Central memory CD4-positive, alpha-beta T cell (primary cell): ENCODE data around the gene SMIM35.

Experiments used
- DNase-seq: peaks from one replicate; pipeline ENCODE4 v3.0.0; 2022
- total RNA-seq, 3 experiments: gene quantifications; one replicate each; lab custom pipeline; 2026; lab: John Stamatoyannopoulos, UW

Gene SMIM35
- 0 to 1.2 (median 0.27) reads per million in 3 experiments for total RNA-seq

- DNase-seq, result no peak
Measured at GRCh38 chr11:118086913-118087768, at the start of gene SMIM35. Gene SMIM35, minus strand, starts transcription at chr11:118086963. Its CDS starts 206 bp downstream, at chr11:118086757.

- DNase-seq, result no peak
Measured at GRCh38 chr11:118136341-118136740, 49.6 kb upstream of the SMIM35 start.

DNA sequence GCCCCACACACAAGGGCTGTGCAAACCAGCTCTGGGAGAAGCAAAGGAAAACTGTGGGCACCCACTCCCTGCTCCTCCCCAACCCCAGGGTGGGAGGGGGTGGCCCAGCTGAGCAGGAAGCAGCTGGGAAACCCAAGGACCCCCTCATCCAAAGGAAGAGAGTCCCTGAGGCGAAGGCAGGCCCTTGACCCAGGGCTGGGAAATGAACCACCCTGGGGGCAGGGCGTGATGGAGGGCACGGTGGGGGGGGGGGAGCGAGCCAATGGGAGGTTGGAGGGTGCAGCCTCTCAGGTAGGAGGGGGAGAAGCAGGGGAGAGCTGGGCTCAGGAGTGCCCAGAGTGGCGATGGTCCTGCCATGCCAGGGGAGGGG is 49.0 kb upstream of the SMIM35 start:
- DNase-seq, result no peak

- no peak for DNase-seq
Measured at GRCh38 chr11:118135051-118135795, 48.5 kb upstream of the SMIM35 start.

DNA sequence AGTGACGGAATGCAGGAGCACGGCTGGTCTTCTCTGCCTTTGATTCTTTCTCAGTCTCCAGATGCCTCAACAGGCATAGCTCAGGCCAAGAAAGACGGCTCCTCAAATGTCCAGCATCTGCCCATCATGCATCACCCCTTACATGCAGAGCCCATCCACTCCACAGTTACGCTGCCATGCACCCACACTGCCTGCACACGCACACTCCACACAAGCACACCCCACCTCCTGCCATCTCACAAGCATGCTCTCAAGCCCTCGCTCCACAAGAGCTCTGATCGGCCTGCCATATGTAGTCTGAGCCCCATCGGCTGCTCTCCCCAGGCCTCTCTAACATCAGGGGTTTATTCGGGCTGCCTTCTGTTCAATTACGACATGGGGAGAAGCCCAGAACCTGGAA is 47.1 kb upstream of the SMIM35 start:
- DNase-seq, result no peak

GRCh38 chr11:118132385-118133151 is 45.8 kb upstream of the SMIM35 start:
- no peak for DNase-seq

- no peak for DNase-seq
Measured at GRCh38 chr11:118129471-118130172, 42.9 kb upstream of the SMIM35 start.

- DNase-seq, result no peak
Measured at GRCh38 chr11:118128721-118129470, 42.1 kb upstream of the SMIM35 start.

- no peak for DNase-seq
Measured at GRCh38 chr11:118128310-118128709, 41.5 kb upstream of the SMIM35 start.

- DNase-seq, result no peak
Measured at GRCh38 chr11:118126082-118126838, 39.5 kb upstream of the SMIM35 start.

DNA sequence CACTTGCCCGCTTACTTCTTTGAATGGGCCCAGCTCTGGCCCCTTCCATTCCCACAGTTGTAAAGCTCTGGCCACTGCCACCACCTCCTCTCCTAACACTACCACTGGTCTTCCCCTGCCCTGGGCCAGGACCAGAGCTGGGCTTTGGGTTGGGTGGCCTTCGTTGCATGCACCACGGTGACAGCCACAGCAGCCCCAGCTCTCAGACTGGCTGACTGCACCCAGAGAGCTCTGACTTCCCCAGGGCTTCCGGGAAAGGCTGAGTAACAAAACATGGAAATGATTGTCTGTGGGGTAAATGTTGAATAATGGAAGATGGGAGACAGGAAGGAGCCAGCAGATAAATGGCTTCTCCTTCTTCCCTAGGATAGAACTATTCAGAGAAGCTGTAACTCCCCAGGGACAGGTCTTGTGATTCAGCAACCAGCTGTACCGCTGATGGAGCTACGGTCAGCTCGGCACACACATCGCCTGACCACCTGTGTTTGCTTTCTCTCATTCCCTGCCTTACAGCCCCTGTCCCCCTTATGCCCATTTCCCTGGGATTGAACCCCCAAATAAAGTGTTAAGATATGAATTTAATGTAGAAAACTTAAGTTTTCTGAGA is 38.3 kb upstream of the SMIM35 start:
- no peak for DNase-seq

GRCh38 chr11:118120793-118121192 is 34.0 kb upstream of the SMIM35 start:
- DNase-seq, result no peak

GRCh38 chr11:118117790-118118601 is 31.2 kb upstream of the SMIM35 start:
- DNase-seq, result no peak

DNA sequence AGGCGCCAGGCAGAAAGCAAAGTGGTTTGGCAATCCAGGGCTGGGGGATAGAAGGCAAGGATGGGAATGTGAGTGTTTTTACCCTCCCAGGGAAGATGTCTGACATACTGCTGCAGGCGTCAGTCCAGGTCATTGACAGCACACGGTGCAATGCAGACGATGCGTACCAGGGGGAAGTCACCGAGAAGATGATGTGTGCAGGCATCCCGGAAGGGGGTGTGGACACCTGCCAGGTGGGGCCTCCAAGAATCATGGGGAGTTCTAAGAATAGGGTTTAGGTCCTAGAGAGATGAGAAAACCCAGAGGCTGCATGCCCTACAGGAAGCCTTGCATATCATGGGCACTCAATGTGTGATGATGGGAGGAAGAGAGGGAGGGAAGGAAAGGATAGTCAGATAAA is 28.3 kb upstream of the SMIM35 start:
- no peak for DNase-seq

DNA sequence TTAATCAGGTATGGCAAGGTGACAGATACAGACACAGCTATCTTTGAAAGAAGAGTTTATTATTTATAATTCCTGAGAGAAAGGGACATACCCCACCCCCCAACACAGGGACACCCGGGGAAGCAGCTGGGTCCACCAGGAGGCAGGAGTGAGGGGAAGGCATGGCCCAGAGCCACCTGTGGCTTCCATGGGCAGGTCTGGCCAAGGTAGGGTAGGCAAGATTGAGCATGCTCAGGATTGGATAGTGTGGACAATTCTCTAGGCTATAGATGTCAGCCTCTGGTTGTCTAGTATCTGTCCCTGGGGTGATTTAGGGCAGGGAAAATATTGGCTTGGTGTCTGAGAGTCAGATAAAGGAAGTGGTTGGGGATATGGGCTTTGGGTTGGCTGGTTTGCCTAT is 27.5 kb upstream of the SMIM35 start:
- no peak for DNase-seq

- no peak for DNase-seq
Measured at GRCh38 chr11:118112711-118113430, 26.1 kb upstream of the SMIM35 start.

DNA sequence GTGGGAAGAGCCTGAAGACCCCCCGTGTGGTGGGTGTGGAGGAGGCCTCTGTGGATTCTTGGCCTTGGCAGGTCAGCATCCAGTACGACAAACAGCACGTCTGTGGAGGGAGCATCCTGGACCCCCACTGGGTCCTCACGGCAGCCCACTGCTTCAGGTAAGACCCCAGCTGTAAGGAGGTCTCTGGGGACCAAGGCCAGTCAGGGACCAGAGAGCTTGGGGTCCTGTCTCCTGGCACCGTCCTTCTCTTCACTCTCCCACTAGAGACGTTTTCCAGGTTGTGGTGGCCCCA is 24.9 kb upstream of the SMIM35 start:
- DNase-seq, result no peak

GRCh38 chr11:118111019-118111743 is 24.4 kb upstream of the SMIM35 start:
- DNase-seq, result no peak

- DNase-seq, result no peak
Measured at GRCh38 chr11:118109231-118109630, 22.5 kb upstream of the SMIM35 start.
